GM19025 (cell line): Measurements from ENCODE around the gene RAD9B.

ENCODE experiments used
- ATAC-seq: cut with Tn5 transposase; IDR thresholded peaks from one replicate; pipeline ENCODE4 v1.9.1; 2021; ENCODE audit warnings: mild to moderate bottlenecking, low read depth, moderate library complexity; ENCODE audit not compliant: unreplicated experiment

Gene RAD9B

DNA sequence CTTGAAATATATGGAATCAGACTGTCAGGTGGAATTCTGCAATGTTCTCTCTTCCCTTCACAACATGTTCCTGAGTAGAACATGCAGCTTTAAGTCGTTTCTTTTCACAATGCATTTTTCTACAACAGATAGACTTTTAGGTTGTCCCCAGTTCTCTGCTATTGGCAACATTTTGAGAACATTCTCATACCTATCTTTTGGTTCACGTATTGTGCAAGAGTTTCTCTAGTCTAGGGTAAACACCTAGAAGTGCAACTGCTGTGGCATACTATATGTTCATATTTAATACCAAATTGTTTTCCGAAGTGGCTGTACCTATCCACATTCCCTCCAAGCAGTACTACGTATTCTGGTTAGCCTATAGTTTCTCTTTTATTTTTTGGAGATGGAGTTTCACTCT lies 48.9 kb downstream of the RAD9B start:
- ATAC-seq: no peak
